Retinal pigment epithelial cell (primary cell): ENCODE measurements around the gene ERICH2.
A peak's percentile ranks its signal among the peaks of the same experiment; 100 is the strongest.

ENCODE experiments used
- DNase-seq: peaks from one replicate; pipeline ENCODE4 v3.0.0-alpha.2; 2010; ENCODE audit warnings: low read depth
- H3K4me3 ChIP-seq: 2 replicates; pipeline ENCODE4 v1.5.1; 2011; ENCODE audit warnings: mild to moderate bottlenecking, low read length, control low read depth, moderate library complexity
- CTCF ChIP-seq: conservative IDR thresholded peaks from 2 replicates; pipeline ENCODE4 v1.5.1; 2011; ENCODE audit warnings: low read depth, low read length, control low read depth, inconsistent platforms

Gene ERICH2

DNA sequence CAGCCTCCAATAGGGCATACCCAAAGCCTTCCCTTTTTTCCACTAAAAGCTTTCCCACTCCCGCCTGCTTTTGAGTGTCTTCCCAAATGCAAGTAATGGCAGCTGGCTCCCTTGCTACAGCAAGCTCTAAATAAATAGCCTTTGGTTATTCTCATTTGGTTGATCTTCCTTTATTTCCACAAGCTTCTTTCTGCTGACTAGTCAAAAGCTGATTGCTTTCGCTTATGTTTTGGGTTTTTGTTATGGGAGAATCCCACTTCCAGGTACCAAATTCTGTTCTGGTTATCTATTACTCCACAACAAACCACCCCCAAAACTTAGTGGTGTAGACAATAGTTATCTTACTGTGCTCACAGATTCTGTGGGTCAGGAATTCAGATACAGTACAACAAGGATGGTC is 32.8 kb upstream of the ERICH2 start:
- no peak for TF ChIP-seq CTCF
- no peak overlapping the region for H3K4me3 ChIP-seq
- no peak for DNase-seq

DNA sequence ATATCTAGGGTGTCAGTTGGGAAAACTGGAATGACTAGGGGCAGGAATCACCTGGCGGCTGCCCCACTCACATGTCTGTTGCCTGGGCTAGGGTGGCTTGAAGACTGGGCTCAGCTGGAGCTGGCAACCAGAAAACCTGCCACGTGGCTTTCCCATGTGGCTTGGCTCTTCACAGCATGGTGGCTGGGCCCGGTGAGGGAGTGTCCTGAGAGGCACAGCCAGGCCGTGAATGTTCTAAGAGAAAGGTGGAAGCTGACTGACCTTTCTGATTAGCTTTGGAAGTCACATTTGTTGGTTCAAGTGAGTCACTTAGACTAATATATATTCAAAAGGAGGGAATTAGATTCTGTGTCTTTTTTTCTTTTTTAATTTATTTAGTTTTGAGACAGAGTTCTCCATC is 32.4 kb upstream of the ERICH2 start:
- H3K4me3 ChIP-seq, result no peak overlapping the region
- no peak for TF ChIP-seq CTCF
- no peak for DNase-seq

- TF ChIP-seq CTCF, result no peak
- DNase-seq, result peak; percentile 97
- H3K4me3 ChIP-seq, result no peak overlapping the region
Measured at GRCh38 chr2:170739048-170739447, 31.1 kb upstream of the ERICH2 start.

GRCh38 chr2:170739507-170740046 is 30.6 kb upstream of the ERICH2 start:
- no peak for TF ChIP-seq CTCF
- H3K4me3 ChIP-seq, result no peak overlapping the region
- no peak for DNase-seq

- no peak for TF ChIP-seq CTCF
- no peak for DNase-seq
- H3K4me3 ChIP-seq, result no peak overlapping the region
Measured at GRCh38 chr2:170740660-170741059, 29.5 kb upstream of the ERICH2 start.

GRCh38 chr2:170742000-170742399 is 28.2 kb upstream of the ERICH2 start:
- TF ChIP-seq CTCF, result no peak
- no peak for DNase-seq
- H3K4me3 ChIP-seq, result no peak overlapping the region

- H3K4me3 ChIP-seq, result no peak overlapping the region
- no peak for TF ChIP-seq CTCF
- no peak for DNase-seq
Measured at GRCh38 chr2:170742896-170743529, 27.2 kb upstream of the ERICH2 start.
